Measurements from ENCODE around the gene SLC38A2. TPM values are rescaled to one million over a fixed set of nuclear protein-coding genes. Genes with fewer than 3 reads are reported as not detected.

SLC38A2 gene
- total RNA-seq, 1 donor from 2014 or later, result 262 TPM

GRCh38 chr12:46367351-46368029 lies 5.1 kb downstream of the SLC38A2 start:
- peaks cover 19% of the 10 kb centered on the region for H3K9me3 Mint-ChIP-seq (ENCODE audit: unreplicated experiment)
- TF ChIP-seq CTCF (IDR thresholded peaks at IDR 0.05; ENCODE audit: partially characterized antibody, unreplicated experiment), result no peak
- DNase-seq, result no peak
- H3K4me1 Mint-ChIP-seq (ENCODE audit: low read depth, unreplicated experiment), result peaks cover 11% of the 10 kb centered on the region
- peak overlapping the region; percentile 33 for H3K27ac Mint-ChIP-seq (ENCODE audit: unreplicated experiment)
- peak overlapping the region; percentile 75 for H3K4me3 Mint-ChIP-seq (ENCODE audit: unreplicated experiment)
- peaks cover 5% of the 10 kb centered on the region for H3K36me3 Mint-ChIP-seq (ENCODE audit: unreplicated experiment)
- peaks cover 10% of the 10 kb centered on the region for H3K27me3 Mint-ChIP-seq (ENCODE audit: unreplicated experiment)

GRCh38 chr12:46366771-46367170 lies 5.8 kb downstream of the SLC38A2 start:
- H3K27me3 Mint-ChIP-seq (ENCODE audit: unreplicated experiment), result peaks cover 6% of the 10 kb centered on the region
- no peak for TF ChIP-seq CTCF (IDR thresholded peaks at IDR 0.05; ENCODE audit: partially characterized antibody, unreplicated experiment)
- peaks cover 5% of the 10 kb centered on the region for H3K36me3 Mint-ChIP-seq (ENCODE audit: unreplicated experiment)
- H3K27ac Mint-ChIP-seq (ENCODE audit: unreplicated experiment), result no peak overlapping the region
- no peak overlapping the region for H3K4me3 Mint-ChIP-seq (ENCODE audit: unreplicated experiment)
- peaks cover 14% of the 10 kb centered on the region for H3K9me3 Mint-ChIP-seq (ENCODE audit: unreplicated experiment)
- peaks cover 11% of the 10 kb centered on the region for H3K4me1 Mint-ChIP-seq (ENCODE audit: low read depth, unreplicated experiment)
- DNase-seq, result no peak

GRCh38 chr12:46365951-46366379 lies 6.6 kb downstream of the SLC38A2 start:
- H3K27ac Mint-ChIP-seq (ENCODE audit: unreplicated experiment), result no peak overlapping the region
- DNase-seq, result no peak
- peaks cover 6% of the 10 kb centered on the region for H3K9me3 Mint-ChIP-seq (ENCODE audit: unreplicated experiment)
- H3K36me3 Mint-ChIP-seq (ENCODE audit: unreplicated experiment), result peaks cover 4% of the 10 kb centered on the region
- H3K4me1 Mint-ChIP-seq (ENCODE audit: low read depth, unreplicated experiment), result peaks cover 11% of the 10 kb centered on the region
- TF ChIP-seq CTCF (IDR thresholded peaks at IDR 0.05; ENCODE audit: partially characterized antibody, unreplicated experiment), result no peak
- no peak overlapping the region for H3K4me3 Mint-ChIP-seq (ENCODE audit: unreplicated experiment)
- H3K27me3 Mint-ChIP-seq (ENCODE audit: unreplicated experiment), result no peaks in the 10 kb centered on the region

GRCh38 chr12:46364777-46365580 lies 7.6 kb downstream of the SLC38A2 start:
- peaks cover 2% of the 10 kb centered on the region for H3K9me3 Mint-ChIP-seq (ENCODE audit: unreplicated experiment)

More at GRCh38 chr12:46364777-46365580, 7.6 kb downstream of the SLC38A2 start:
- Mint-ChIP-seq H3K27ac (ENCODE audit: unreplicated experiment) (no peak overlapping the region), H3K36me3 (ENCODE audit: unreplicated experiment) (no peaks in the 10 kb centered on the region), H3K27me3 (ENCODE audit: unreplicated experiment) (no peaks in the 10 kb centered on the region), H3K4me1 (ENCODE audit: low read depth, unreplicated experiment) (peaks cover 11% of the 10 kb centered on the region), H3K4me3 (ENCODE audit: unreplicated experiment) (no peak overlapping the region)
- no peak for TF ChIP-seq CTCF (IDR thresholded peaks at IDR 0.05; ENCODE audit: partially characterized antibody, unreplicated experiment)
- no peak for DNase-seq
